Kidney glomerular epithelial cell (primary cell): Measurements from ENCODE around the gene PATJ.
"Not testable (repeated sequence)": the region's sequence is repeated elsewhere in the genome, so short reads cannot be mapped to it uniquely, and the experiment has no call there.

Source experiments
- DNase-seq: peaks from one replicate; lab custom pipeline; 2025; lab: John Stamatoyannopoulos, UW

PATJ gene

DNA sequence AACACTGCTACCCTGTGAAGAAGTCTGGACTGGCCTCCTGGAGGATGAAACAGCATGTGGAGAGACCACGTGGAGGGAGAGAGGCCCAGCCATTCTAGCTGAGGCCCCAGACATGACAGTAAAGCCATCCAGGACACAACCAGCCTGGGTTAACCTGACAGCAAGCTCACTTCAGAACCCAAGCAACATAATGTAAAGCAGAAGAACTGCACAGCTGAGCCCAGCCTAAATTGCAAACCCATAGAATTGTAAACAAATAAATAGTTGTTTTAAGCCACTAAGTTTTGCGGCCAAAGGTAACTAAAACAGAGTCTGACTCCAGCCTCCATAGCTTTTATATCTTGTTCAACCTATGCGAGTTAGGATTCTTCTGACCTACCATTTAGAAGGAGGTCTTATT lies 355.2 kb downstream of the PATJ start:
- no peak for DNase-seq

DNA sequence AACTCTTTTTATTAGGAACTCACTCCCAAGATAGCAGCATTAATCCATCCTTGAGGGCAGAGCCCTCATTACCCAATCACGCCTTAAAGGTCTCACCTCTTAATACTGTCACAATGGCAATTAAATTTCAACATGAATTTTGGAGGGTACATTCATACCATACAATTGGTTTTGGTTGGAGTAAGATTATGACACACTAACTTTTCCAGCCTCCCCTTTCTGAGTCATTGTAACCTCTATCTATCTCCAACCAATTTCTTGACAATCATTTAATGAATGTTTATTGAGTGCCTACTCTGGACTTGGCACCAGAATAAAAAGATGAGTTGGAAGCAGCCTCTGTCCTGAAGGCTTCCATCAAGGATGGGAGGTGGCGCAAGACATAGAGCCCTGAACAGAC lies 358.2 kb downstream of the PATJ start:
- no peak for DNase-seq

DNA sequence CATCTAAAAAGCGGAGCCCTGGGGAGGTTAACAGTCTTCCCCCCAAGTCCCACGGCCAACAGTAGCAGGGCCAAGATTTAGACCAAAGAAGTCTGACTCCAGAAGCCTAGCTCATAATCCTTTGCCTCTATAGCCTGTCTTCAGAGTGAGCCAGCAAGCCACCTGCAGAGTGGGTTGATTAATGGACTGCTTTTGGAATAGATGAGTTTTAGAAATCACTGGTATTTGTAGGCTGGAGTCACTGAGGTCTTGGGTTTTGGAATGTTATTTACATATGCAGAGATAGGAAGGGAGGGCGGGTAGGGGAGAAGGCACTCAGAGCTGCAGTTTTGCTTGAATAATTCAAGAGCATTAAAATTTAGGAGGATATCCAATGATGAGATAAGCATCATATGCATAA lies 361.6 kb downstream of the PATJ start:
- DNase-seq, result no peak

DNA sequence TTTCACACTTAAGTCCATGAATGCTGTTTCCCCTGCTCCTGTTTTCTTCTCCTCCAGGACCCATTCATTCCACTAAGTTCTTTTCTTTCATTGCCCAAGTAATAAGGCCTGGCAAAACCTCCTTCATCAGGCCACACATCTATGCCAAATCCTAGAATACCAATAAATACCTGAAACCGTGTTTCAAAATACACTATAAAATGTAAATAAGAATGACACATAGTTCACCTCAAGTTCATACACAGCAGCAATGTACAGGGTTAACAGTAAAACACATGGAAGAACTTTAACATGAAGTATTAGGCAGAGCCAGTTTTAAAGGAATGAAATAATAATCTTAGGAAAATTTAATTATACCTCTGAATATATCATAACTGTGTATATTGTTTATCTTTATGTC lies 365.6 kb downstream of the PATJ start:
- no peak for DNase-seq

DNA sequence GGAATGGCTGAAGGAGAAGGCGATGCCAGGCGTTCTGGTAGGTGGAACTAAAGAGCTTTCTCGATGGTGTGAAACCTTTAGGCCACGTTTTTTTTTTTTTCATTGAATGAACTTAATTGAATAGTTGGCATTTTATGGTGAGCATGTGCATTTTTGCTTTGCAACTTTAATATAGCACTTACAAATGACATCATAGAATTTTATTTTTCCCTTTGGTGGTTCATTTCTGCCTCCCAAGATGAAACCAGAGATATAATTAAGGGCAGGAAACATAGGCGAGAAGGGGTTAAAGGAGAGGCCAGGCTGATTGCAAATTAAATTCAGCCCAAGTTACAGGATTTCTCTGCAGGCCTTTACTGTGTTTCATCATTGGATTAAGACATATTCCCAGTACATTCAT lies 366.8 kb downstream of the PATJ start:
- DNase-seq, result no peak

DNA sequence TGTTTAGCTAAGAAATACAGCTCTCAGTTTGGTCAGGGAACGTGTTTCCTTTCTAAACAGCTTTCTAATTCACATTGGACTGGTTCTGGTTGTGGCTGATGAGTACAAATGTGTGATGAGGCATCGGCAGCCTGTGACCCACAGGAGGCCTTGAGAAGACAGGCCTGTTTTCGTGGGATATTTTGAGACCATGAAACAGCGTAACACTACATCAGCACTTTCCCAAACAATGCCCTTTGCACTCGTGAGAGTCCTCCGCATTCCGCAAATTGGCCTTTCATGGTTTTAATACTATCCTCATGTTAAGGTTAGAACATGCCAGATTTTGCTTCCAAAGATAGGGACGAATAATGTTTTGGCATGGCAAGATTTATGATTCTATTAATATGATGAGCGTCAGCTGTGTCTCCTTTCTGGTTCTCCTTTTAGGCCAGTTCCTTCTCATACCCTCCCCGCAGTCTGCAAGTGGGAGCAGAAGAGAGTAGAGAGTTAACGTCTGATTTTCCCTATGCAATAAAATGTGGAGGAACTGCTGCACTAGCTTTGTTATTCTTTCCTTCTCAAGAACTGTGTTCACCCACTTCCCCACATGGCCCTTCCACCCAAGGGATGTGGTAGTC lies 368.0 kb downstream of the PATJ start:
- DNase-seq, result no peak

DNA sequence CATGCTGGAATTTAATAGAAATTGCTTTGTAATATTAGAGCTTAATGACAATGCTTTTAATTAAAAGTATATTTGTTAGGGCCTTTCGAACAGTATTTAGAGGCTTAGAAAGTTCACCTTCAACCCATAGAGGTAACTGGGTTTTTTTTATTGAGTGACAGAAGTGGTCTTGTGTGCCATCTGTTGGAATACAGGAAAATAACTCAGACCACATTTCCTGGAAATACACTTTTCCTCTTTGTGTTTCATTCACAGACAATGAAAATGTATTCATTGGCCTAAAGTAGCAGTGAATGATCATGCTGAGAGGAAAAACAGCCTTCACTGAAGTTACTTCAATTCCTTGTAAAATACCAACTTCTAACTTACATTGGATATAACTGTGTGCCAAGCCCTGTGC lies 368.8 kb downstream of the PATJ start:
- DNase-seq, result no peak

DNA sequence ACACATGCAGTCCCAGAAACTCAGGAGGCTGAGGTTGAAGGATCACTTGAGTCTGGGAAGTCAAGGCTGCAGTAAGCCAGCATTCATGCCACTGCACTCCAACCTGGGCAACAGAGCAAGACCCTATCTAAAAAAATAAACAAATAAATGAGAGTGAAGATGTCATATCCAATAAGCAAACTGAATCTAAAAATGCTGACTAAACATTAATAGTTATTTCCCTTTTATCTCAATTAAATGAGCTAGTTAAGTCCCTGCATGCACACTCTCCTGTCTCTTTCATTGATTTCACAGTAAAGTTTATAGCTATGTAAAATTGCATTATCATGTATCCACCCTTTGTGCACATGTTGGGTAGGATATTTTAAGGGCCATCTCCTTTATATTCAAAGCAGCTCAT lies 371.2 kb downstream of the PATJ start:
- no peak for DNase-seq

DNA sequence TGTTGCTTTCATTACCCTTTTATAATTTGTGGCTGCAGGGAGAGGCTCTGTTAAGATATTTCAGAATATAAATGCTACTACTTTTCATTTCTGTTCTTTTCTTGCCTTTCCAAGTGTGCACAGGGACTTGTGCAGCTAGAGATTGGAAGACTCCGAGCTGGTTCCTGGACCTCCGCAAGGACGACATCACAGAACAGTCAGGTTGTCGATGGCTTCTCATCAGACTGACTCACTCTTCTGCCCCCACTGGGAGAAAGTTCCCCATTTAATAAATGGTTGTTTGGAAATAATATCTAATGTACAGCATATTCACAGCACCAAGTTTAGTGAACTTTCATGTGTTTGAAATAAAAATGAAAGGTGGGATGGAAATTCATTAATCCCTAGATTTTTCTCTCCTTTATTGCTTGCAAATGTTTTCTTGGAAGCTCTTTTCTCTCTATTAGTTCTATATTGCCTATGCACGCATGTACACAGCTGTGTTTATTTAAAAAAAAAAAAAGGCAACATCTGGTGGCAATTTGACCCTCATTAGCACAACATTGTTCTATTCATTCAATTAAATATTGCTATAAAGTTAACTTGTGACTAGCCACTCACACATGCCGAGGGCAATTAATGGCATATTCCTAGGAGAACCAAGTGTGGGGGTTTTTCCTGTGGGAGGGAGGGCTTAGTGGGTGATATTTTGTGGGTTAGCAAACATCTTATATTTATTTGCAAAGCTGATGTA lies 374.9 kb downstream of the PATJ start:
- no peak for DNase-seq

DNA sequence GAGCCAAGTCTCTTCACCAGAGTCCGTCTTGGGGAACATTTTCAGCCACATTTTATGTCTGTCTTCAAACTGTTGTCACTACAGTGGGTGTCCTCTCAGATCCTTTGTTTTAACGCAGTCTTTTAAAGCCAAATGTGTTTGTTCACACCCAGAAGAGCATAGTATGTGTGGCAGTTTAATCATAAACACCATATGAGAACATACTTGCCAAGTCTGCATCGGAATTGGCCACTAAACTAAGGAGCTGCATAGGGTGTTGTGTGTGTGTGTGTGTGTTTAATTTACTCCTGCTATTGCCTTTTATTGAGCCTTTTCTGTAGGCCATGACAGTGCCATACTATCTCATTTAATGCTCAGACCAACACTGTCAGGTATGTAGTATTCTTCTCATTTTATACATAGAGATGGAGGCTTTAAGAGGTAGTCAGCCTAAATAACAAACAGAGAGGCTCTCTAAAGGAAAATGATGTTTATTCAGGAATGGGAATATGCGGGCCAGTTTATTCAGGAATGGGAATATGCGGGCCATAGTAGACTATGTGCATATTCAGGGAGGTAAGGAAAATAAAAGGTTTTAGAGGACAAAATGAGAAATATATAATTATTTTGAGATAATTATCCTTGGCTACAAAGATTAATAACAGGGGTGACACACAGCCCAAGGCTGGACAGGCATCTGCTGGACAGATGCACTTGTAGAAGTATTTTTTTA lies 384.5 kb downstream of the PATJ start:
- DNase-seq, result no peak

DNA sequence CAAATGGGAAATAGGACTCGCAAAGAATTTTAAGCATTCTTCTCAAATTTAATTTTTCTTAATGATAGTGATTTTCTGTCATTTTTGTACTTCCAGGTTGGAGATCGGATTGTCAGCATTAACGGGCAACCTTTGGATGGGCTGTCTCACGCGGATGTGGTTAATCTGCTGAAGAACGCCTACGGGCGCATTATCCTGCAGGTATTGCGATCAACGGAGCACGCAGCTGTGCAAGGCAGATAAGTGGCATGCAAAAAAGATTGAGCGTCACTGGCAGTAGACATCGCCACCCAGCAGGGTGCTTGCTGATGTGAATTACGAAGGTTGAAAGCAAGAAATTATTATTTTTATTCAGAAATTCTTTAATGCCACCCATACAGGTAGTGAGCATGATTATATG lies 386.5 kb downstream of the PATJ start:
- no peak for DNase-seq

DNA sequence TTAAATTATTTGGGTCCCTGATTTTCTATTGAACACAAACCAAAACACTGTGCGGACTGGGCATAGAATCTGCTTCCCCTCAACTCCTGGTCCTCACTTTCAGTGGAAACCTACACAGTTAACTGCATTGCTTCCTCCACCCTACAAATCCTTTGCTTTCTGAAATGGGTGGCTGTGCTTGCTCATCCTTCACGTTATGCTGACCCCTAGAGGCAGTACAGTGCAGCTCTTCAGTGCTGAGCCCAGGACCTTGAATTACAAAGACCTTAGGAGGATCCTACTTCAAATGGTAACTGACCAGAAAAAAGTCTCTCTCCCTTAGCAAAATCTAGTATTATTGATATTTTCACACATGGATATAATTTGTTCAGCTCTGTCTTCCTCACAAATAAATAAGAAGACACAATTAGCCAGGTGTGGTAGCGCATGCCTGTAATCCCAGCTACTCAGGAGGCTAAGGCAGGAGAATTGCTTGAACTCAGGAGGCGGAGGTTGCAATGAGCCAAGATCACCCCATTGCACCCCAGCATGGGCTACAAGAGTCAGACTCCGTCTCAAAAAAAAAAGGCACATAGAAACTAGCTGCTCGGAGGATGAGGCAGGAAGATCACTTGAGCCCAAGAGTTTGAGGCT lies 388.9 kb downstream of the PATJ start:
- peak; percentile 26 for DNase-seq

DNA sequence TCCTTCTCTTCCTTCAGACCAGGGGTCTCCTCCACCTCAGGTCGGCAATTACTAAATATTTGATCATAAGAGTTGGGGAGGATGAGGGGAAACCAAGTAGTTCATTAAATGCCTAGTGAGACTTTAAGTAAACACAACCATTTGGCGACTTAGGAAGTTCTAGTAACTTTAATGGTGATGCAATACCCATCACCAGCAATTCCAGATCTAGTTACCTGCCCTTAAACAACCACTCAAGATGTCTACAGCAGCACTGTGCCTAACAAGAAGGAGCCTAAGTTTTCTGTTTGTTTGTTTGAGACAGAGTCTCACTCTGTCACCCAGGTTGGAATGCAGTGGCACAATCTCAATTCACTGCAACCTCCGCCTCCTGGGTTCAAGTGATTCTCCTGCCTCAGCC lies 395.7 kb downstream of the PATJ start:
- no peak for DNase-seq

DNA sequence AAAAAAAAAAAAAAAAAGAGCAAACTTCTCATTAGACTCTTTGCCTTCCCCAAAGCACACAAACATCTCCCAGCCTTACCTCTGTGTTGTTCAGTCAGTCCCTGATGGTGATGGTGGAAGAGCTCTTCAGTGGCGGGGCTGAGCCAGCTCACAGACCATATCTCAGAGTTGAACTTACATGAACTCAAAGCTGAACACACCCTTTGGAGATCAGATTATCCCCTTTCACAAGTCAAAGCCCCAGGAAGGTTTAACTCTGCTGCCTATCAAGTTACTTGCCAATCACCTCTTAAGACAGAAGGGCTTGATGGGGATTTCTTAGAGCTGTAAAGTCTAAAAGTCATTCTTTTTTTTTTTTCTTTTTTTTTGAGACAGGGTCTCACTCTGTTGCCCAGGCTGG lies 397.1 kb downstream of the PATJ start:
- DNase-seq, result no peak

DNA sequence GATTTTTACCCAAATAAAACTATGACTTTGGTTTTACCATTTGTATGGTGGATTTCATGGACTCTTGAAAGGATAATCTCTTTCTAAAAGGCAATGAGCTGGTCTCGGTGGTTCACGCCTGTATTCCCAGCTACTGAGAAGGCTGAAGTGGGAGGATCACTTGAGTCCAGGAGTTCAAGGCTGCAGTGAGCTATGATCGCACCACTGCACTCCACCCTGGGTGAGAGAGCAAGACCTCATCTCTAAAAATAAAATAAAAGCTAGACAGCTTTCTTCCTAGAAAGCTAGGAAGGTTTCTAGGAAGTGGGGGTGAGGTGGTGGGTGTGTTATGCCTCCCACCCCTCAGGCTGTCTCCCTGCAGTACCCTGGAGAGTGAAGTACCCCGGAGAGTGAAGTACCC lies 398.4 kb downstream of the PATJ start:
- DNase-seq, result no peak

DNA sequence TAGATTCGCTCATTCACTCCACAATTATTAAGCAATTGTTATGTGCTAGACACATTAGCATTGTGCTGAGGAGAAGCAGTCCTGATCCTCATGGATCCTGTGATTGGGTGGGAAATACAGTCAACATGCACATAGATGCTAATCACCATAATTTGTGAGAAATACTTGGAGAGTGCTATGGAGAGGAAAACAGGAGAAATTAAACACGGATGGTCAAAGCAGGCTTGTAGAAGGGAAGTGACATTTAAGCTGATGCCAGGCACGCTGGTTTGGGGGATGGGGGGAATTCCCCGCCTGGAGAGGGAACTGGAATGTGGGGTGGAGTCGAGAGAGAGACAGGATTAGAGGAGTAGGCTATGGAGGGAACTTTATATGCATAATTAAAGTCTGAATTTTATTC lies 400.2 kb downstream of the PATJ start:
- DNase-seq, result no peak

DNA sequence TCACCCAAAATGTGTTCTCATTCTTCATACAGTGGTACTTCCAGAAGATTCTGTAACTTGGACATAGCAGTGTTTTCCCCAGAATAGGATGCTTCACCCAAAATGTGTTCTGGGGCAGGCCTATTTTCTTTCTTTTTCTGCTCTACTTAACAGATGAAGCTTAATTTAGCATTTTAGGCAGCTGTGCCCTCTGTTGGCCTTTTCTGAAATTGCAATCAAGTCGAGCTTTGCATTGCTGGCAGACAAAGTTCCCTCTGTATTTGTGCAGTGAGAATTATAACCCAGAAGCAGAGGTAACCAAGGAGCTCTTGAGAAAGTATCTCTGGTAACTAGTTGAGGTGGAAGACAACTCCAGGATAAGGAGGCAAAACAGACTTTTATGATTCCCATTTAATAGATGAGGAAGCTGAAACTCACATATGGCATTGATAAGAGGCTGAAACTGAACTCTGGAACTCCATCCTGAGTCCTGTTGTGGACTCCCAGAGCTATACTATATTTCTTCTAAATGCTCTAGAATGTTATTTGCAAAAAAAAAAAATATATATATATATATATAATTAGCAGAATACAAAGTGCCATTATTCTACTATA lies 402.1 kb downstream of the PATJ start:
- peak; percentile 21 for DNase-seq

DNA sequence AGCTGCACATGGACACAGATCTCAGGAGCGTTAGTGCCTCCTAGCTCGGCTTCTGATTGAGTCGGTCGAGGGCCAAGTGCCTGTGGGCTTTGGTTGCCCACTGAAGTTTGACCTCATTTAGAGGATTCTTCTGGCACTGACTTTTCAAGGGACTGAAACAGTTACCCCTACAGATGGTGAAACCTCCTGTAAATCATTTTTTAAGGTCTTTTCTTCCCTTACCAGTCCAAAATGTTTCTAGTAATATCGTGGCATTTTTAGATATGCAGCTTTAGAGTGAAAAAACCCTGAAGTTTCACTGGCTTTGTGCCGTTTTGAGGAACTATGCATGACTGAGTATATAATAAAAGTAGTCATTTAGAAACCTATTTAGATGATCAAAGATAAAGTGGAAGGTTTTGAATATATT lies 417.7 kb downstream of the PATJ start:
- DNase-seq, result no peak

DNA sequence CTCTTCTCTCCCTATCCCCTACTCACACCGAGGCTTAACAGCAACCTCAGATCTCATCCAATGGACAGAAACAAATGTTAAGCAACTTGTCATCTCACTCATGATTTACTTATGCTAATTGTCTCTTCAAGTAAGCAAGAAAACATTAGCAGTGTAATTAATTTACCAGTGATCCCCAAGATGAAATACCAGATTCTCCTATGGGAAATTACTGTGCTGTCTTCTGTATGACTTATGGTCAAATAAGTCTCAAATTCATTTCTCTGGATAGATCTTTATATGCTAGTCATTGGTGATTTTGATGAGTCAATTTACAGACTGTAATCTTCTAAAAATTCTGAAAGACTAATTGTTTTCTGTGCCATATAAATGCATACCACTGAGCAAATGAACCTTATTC lies 419.4 kb downstream of the PATJ start:
- DNase-seq, result no peak

DNA sequence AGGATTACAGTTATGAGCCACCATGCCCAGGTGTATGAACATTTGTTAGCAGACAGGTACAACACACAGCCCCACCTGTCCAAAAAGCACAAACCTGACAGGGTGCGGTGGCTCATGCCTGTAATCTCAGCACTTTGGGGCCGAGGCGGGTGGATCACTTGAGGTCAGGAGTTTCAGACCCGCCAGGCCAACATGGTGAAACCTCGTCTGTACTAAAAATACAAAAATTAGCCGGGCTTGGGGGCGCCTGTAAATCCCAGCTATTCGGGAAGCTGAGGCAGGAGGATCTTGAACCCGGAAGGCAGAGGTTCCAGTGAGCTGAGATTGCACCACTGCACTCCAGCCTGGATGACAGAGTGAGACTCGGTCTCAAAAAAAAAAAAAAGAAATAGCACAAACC lies 428.1 kb downstream of the PATJ start:
- DNase-seq, result not testable (repeated sequence)

DNA sequence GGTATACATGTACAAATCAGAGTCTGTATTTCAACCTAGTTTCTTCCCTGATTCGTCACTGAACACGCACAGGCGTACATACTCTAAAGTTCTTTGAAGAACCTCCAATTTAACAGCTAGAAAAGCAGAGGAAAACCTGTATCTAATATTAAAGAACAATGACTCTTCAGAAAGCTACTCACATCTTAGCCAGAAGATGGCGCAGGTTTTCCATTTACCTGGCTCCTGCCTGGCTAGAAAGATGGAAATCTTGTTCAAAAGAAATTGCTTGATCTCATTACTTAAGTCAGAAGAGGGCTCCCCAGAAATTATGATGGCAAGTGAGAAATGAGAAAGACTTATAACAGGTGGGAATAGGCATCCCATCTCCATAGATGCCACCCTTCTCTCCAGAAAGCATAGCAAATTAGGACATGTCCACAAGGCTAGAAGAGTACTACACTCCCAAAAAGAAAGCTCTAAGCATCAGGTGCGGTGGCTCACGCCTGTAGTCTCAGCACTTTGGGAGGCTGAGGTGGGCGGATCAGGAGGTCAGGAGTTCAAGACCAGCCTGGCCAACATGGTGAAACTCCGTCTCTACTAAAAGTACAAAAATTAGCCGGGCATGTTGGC lies 433.4 kb downstream of the PATJ start:
- DNase-seq, result peak; percentile 42
